ENCODE results near the gene MTHFSD. TPM values are rescaled to one million over a fixed set of nuclear protein-coding genes. Genes with fewer than 3 reads are reported as not detected.

The MTHFSD gene
- polyA plus RNA-seq, 1 donor, result 19.5 TPM

DNA sequence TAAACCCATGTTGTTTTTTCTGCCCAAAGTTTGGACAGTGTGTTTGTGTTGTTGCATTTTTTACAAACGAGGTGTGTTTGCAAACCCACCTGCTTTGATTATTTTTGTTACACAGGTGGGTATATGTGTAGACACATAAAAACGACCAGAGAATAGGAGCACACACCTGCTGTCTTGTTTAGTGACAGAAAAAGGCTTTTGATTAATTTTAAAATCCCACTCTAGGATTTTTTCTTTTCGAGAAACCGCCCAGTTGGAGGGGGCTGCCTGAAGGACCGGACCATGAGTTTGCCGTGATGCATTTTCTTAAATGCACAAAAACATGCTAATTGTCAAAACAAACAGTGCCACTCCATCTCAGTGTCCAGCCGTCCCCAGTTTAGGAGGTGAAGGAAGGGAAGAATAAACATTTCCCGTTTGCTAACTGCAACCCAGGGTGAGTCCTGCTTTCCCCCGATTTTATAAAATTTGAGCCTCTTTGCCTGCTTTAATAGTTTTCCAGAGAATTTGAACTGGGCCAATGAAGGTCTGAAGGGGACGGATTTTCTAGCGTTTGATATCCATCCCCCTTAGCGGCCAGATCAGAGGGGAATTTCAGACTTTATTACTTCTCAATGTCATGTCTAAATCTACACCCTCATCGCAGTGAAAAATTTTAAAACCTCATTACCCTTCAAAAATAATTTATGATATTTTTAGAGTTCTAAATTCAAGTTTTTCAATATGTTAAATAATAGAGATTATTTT is 14.8 kb upstream of the MTHFSD start:
- no CpG with 5 or more reads among the region's 13 CpGs for WGBS (ENCODE audit: insufficient coverage, low lambda C conversion rate)
- peaks cover 4% of the 10 kb centered on the region for H3K9me3 ChIP-seq (ENCODE audit: control insufficient read depth, low read depth, low read length)
- H3K36me3 ChIP-seq (ENCODE audit: control insufficient read depth, insufficient read depth, low read length), result no peaks in the 10 kb centered on the region
- no peak for DNase-seq
- H3K27ac ChIP-seq (ENCODE audit: low read length), result no peak overlapping the region
- no peak overlapping the region for H3K4me3 ChIP-seq (ENCODE audit: low read length)
- H3K4me1 ChIP-seq (ENCODE audit: control insufficient read depth, insufficient read depth, low read length), result no peaks in the 10 kb centered on the region
- peaks cover 90% of the 10 kb centered on the region for H3K27me3 ChIP-seq (ENCODE audit: control insufficient read depth, insufficient read depth, low read length)

DNA sequence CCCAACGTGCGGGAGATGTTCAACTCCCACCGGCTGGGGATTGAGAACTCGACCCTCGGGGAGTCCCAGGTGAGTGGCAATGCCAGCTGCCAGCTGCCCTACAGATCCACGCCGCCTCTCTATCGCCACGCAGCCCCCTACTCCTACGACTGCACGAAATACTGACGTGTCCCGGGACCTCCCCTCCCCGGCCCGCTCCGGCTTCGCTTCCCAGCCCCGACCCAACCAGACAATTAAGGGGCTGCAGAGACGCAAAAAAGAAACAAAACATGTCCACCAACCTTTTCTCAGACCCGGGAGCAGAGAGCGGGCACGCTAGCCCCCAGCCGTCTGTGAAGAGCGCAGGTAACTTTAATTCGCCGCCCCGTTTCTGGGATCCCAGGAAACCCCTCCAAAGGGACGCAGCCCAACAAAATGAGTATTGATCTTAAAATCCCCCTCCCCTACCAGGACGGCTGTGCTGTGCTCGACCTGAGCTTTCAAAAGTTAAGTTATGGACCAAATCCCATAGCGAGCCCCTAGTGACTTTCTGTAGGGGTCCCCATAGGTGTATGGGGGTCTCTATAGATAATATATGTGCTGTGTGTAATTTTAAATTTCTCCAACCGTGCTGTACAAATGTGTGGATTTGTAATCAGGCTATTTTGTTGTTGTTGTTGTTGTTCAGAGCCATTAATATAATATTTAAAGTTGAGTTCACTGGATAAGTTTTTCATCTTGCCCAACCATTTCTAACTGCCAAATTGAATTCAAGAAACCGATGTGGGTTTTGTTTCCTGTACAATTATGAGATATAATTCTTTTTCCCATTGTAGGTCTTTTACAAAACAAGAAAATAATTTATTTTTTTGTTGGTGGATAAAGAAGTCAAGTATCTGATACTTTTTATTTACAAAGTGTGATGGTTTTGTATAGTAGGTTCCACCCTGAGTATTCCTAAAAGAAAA is 13.9 kb upstream of the MTHFSD start:
- Histone ChIP-seq H3K27ac (ENCODE audit: low read length) (no peak overlapping the region), H3K36me3 (ENCODE audit: control insufficient read depth, insufficient read depth, low read length) (no peaks in the 10 kb centered on the region), H3K4me3 (ENCODE audit: low read length) (no peak overlapping the region), H3K9me3 (ENCODE audit: control insufficient read depth, low read depth, low read length) (peaks cover 4% of the 10 kb centered on the region), H3K4me1 (ENCODE audit: control insufficient read depth, insufficient read depth, low read length) (peaks cover 2% of the 10 kb centered on the region), H3K27me3 (ENCODE audit: control insufficient read depth, insufficient read depth, low read length) (peaks cover 90% of the 10 kb centered on the region)
- WGBS (ENCODE audit: insufficient coverage, low lambda C conversion rate), result 0% methylated on average over 1 of the region's 33 CpGs
- no peak for DNase-seq

DNA sequence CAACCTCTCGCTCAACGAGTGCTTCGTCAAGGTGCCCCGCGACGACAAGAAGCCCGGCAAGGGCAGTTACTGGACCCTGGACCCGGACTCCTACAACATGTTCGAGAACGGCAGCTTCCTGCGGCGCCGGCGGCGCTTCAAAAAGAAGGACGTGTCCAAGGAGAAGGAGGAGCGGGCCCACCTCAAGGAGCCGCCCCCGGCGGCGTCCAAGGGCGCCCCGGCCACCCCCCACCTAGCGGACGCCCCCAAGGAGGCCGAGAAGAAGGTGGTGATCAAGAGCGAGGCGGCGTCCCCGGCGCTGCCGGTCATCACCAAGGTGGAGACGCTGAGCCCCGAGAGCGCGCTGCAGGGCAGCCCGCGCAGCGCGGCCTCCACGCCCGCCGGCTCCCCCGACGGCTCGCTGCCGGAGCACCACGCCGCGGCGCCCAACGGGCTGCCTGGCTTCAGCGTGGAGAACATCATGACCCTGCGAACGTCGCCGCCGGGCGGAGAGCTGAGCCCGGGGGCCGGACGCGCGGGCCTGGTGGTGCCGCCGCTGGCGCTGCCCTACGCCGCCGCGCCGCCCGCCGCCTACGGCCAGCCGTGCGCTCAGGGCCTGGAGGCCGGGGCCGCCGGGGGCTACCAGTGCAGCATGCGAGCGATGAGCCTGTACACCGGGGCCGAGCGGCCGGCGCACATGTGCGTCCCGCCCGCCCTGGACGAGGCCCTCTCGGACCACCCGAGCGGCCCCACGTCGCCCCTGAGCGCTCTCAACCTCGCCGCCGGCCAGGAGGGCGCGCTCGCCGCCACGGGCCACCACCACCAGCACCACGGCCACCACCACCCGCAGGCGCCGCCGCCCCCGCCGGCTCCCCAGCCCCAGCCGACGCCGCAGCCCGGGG is 12.9 kb upstream of the MTHFSD start:
- Histone ChIP-seq H3K4me3 (ENCODE audit: low read length) (no peak overlapping the region), H3K36me3 (ENCODE audit: control insufficient read depth, insufficient read depth, low read length) (no peaks in the 10 kb centered on the region), H3K9me3 (ENCODE audit: control insufficient read depth, low read depth, low read length) (peaks cover 4% of the 10 kb centered on the region), H3K27me3 (ENCODE audit: control insufficient read depth, insufficient read depth, low read length) (peaks cover 84% of the 10 kb centered on the region), H3K4me1 (ENCODE audit: control insufficient read depth, insufficient read depth, low read length) (peaks cover 2% of the 10 kb centered on the region), H3K27ac (ENCODE audit: low read length) (no peak overlapping the region)
- no CpG with 5 or more reads among the region's 116 CpGs for WGBS (ENCODE audit: insufficient coverage, low lambda C conversion rate)
- DNase-seq, result peak in 1 of 2 donors; percentile 26

DNA sequence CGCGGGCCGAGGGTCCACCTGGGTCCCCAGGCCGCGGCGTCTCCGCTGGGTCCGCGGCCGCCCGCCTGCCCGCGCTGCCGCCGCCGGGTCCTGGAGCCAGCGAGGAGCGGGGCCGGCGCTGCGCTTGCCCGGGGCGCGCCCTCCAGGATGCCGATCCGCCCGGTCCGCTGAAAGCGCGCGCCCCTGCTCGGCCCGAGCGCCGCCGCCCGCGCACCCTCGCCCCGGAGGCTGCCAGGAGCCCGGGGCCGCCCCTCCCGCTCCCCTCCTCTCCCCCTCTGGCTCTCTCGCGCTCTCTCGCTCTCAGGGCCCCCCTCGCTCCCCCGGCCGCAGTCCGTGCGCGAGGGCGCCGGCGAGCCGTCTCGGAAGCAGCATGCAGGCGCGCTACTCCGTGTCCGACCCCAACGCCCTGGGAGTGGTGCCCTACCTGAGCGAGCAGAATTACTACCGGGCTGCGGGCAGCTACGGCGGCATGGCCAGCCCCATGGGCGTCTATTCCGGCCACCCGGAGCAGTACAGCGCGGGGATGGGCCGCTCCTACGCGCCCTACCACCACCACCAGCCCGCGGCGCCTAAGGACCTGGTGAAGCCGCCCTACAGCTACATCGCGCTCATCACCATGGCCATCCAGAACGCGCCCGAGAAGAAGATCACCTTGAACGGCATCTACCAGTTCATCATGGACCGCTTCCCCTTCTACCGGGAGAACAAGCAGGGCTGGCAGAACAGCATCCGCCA is 12.1 kb upstream of the MTHFSD start:
- Histone ChIP-seq H3K4me1 (ENCODE audit: control insufficient read depth, insufficient read depth, low read length) (peaks cover 2% of the 10 kb centered on the region), H3K4me3 (ENCODE audit: low read length) (peak overlapping the region; percentile 6), H3K27ac (ENCODE audit: low read length) (no peak overlapping the region), H3K36me3 (ENCODE audit: control insufficient read depth, insufficient read depth, low read length) (no peaks in the 10 kb centered on the region), H3K9me3 (ENCODE audit: control insufficient read depth, low read depth, low read length) (peaks cover 4% of the 10 kb centered on the region), H3K27me3 (ENCODE audit: control insufficient read depth, insufficient read depth, low read length) (peaks cover 77% of the 10 kb centered on the region)
- DNase-seq, result peak in 1 of 2 donors; percentile 33
- WGBS (ENCODE audit: insufficient coverage, low lambda C conversion rate), result no CpG with 5 or more reads among the region's 88 CpGs

GRCh38 chr16:86566601-86566965 is 11.5 kb upstream of the MTHFSD start, which contains the start of gene FOXC2:
Gene FOXC2 (plus strand): TSS chr16:86566829. CDS start chr16:86567336, 507 bp downstream.
- no peak within 1 kb of the TSS for H3K27ac ChIP-seq (ENCODE audit: low read length)
- DNase-seq, result peak; percentile 48 to 62
- peak within 1 kb of the TSS; percentile 6 for H3K4me3 ChIP-seq (ENCODE audit: low read length)
- peaks cover 2% of the 10 kb centered on the region for H3K4me1 ChIP-seq (ENCODE audit: control insufficient read depth, insufficient read depth, low read length)
- H3K27me3 ChIP-seq (ENCODE audit: control insufficient read depth, insufficient read depth, low read length), result peaks cover 74% of the 10 kb centered on the region
- H3K36me3 ChIP-seq (ENCODE audit: control insufficient read depth, insufficient read depth, low read length), result no peaks in the 10 kb centered on the region
- peaks cover 4% of the 10 kb centered on the region for H3K9me3 ChIP-seq (ENCODE audit: control insufficient read depth, low read depth, low read length)
- no CpG with 5 or more reads among the region's 30 CpGs for WGBS (ENCODE audit: insufficient coverage, low lambda C conversion rate)

DNA sequence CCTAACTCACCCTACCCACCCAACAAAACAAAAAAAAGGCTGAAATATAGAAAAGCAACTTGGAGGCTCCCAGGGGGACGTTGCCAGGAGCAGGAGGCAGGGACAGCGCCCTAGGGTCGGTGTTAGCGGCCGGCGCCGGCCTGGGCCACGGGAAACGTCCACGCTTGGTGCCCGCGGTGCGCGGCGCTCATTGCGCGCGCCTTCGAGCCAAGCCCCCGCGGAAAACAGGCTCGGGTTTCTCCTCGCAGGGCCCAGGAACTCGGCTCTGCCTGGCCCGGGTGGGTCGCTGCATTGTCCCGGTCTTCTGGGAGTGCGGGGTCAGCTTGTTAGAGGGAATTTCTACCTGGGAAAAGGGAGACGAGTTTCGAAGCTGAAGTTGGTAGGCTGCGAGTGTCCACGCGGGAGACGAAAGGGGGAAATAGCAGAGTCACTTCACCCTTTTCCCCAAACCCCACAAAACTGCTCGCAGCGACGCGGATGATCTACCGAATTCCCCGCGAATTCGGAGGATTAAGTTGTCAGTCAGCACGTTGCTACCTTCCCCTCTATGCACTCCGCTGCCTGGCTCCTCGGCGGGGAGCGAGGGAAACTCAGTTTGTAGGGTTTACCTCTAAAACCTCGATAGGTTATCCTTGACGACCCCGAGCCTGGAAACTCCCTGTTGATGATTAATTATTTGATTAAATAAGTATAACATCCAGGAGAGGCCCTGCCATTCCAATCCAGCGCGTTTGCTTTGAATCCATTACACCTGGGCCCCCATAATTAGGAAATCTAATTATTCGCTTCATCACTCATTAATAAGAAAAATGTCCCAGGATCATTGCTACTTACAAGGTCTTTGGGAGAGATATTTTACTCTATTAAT is 10.8 kb upstream of the MTHFSD start:
- H3K27me3 ChIP-seq (ENCODE audit: control insufficient read depth, insufficient read depth, low read length), result peaks cover 70% of the 10 kb centered on the region
- no peak overlapping the region for H3K27ac ChIP-seq (ENCODE audit: low read length)
- H3K4me3 ChIP-seq (ENCODE audit: low read length), result no peak overlapping the region

GRCh38 chr16:86565181-86565631 is 10.2 kb upstream of the MTHFSD start:
- Histone ChIP-seq H3K27me3 (ENCODE audit: control insufficient read depth, insufficient read depth, low read length) (peaks cover 63% of the 10 kb centered on the region), H3K36me3 (ENCODE audit: control insufficient read depth, insufficient read depth, low read length) (no peaks in the 10 kb centered on the region), H3K4me3 (ENCODE audit: low read length) (no peak overlapping the region), H3K9me3 (ENCODE audit: control insufficient read depth, low read depth, low read length) (peaks cover 4% of the 10 kb centered on the region), H3K27ac (ENCODE audit: low read length) (no peak overlapping the region), H3K4me1 (ENCODE audit: control insufficient read depth, insufficient read depth, low read length) (peaks cover 2% of the 10 kb centered on the region)
- DNase-seq, result no peak
- WGBS (ENCODE audit: insufficient coverage, low lambda C conversion rate), result no CpG with 5 or more reads among the region's 16 CpGs

More for the DNA sequence above, 10.8 kb upstream of the MTHFSD start:
- Histone ChIP-seq H3K36me3 (ENCODE audit: control insufficient read depth, insufficient read depth, low read length) (no peaks in the 10 kb centered on the region), H3K9me3 (ENCODE audit: control insufficient read depth, low read depth, low read length) (peaks cover 4% of the 10 kb centered on the region), H3K4me1 (ENCODE audit: control insufficient read depth, insufficient read depth, low read length) (peaks cover 2% of the 10 kb centered on the region)
- 0% methylated on average over 1 of the region's 53 CpGs for WGBS (ENCODE audit: insufficient coverage, low lambda C conversion rate)
- DNase-seq, result no peak

GRCh38 chr16:86563469-86564345 is 8.7 kb upstream of the MTHFSD start:
- peak; percentile 70 to 77 for DNase-seq
- Histone ChIP-seq H3K36me3 (ENCODE audit: control insufficient read depth, insufficient read depth, low read length) (no peaks in the 10 kb centered on the region), H3K27ac (ENCODE audit: low read length) (no peak overlapping the region), H3K4me1 (ENCODE audit: control insufficient read depth, insufficient read depth, low read length) (peaks cover 2% of the 10 kb centered on the region), H3K9me3 (ENCODE audit: control insufficient read depth, low read depth, low read length) (peaks cover 4% of the 10 kb centered on the region), H3K27me3 (ENCODE audit: control insufficient read depth, insufficient read depth, low read length) (peaks cover 50% of the 10 kb centered on the region), H3K4me3 (ENCODE audit: low read length) (no peak overlapping the region)
- 10% methylated on average over 2 of the region's 41 CpGs for WGBS (ENCODE audit: insufficient coverage, low lambda C conversion rate)
